Heart left ventricle (tissue), 13 donors: ENCODE results near the gene CHAT.

Experiments
- CTCF ChIP-seq, 12 donors: fragments of 200-600 bp; sonication (generic) in 4 of 12; IDR thresholded peaks; one replicate each; pipeline versions ENCODE4 v1.5.0 to v1.8.0; 2018 to 2022; ENCODE audit warnings: antibody characterized with exemption in 12 of 12, mild to moderate bottlenecking in 5 of 12
- POLR2A ChIP-seq, 2 donors: fragments of 450-650 bp; IDR thresholded peaks; one replicate each; pipeline ENCODE4 v1.6.1; 2017; ENCODE audit warnings: antibody characterized with exemption in 2 of 2, mild to moderate bottlenecking in 2 of 2, moderate library complexity in 2 of 2
- donor health status: ischemic (EF 13 %, LVEDD 7.1; RV severe dilation, severe dysfunction).
- donor health status: DM: no; HTN: yes; CAD: no.
- donor health status: DM: no; HTN: no; CAD: no.
- donor health status: ischemic (EF 25% LVEDD 6.9; RV normal size, moderate dysfunction).
- donor health status: ischemic (EF 25% LVEDD 5.7; RV mildly dilated, moderate dysfunction).
- donor health status: ischemic (EF 35%, LVEDD 5.7; RV mildly dilated, moderate dysfunction).
- donor health status: nonischemic (EF 11% LVEDD 7.7; RV severe dilation, severe dysfunction).
- donor health status: DM: yes; HTN: yes; CAD: no.
- donor health status: PGD.
- donor health status: ischemic (EF 29% LVEDD 5.4; RV normal size, mild dysfunction).
- donor health status: nonischemic (EF 23%, LVEDD 6.1; RV moderate dilation, normal function).

- no peak for TF ChIP-seq CTCF (IDR thresholded peaks at IDR 0.05)
- no peak for TF ChIP-seq POLR2A (IDR thresholded peaks at IDR 0.05)
Measured at GRCh38 chr10:49690698-49691356, 77.0 kb downstream of the CHAT start.
